ENCODE data around the gene GAL3ST3.

GAL3ST3 gene

GRCh38 chr11:66066751-66067150, 17.8 kb upstream of the GAL3ST3 start:
- DNase-seq (ENCODE audit: low read depth), result no peak
- H3K4me3 ChIP-seq (ENCODE audit: low read depth, low read length), result no peak overlapping the region
- TF ChIP-seq POLR2A (IDR thresholded peaks at IDR 0.05; ENCODE audit: extremely low read depth, insufficient read length), result no peak
- no peak for TF ChIP-seq CTCF (IDR thresholded peaks at IDR 0.05; ENCODE audit: low read depth, low read length)
- no peak for TF ChIP-seq MYC (IDR thresholded peaks at IDR 0.05; ENCODE audit: low read depth, low read length)
- no peak for TF ChIP-seq MAX (IDR thresholded peaks at IDR 0.05; ENCODE audit: low read depth, low read length)

- DNase-seq (ENCODE audit: low read depth), result no peak
- TF ChIP-seq CTCF (IDR thresholded peaks at IDR 0.05; ENCODE audit: low read depth, low read length) (no peak), POLR2A (IDR thresholded peaks at IDR 0.05; ENCODE audit: extremely low read depth, insufficient read length) (no peak), MAX (IDR thresholded peaks at IDR 0.05; ENCODE audit: low read depth, low read length) (no peak), MYC (IDR thresholded peaks at IDR 0.05; ENCODE audit: low read depth, low read length) (no peak)
- H3K4me3 ChIP-seq (ENCODE audit: low read depth, low read length), result no peak overlapping the region
These were observed 15.6 kb upstream of the GAL3ST3 start for GRCh38 chr11:66064571-66064970.

- no peak for DNase-seq (ENCODE audit: low read depth)
- TF ChIP-seq MYC (IDR thresholded peaks at IDR 0.05; ENCODE audit: low read depth, low read length) (no peak), CTCF (IDR thresholded peaks at IDR 0.05; ENCODE audit: low read depth, low read length) (no peak)
- H3K4me3 ChIP-seq (ENCODE audit: low read depth, low read length), result no peak overlapping the region
These were observed 14.9 kb upstream of the GAL3ST3 start for GRCh38 chr11:66063900-66064299.

- no peak overlapping the region for H3K4me3 ChIP-seq (ENCODE audit: low read depth, low read length)
- DNase-seq (ENCODE audit: low read depth), result no peak
- no peak for TF ChIP-seq POLR2A (IDR thresholded peaks at IDR 0.05; ENCODE audit: extremely low read depth, insufficient read length)
- no peak for TF ChIP-seq MAX (IDR thresholded peaks at IDR 0.05; ENCODE audit: low read depth, low read length)
- no peak for TF ChIP-seq CTCF (IDR thresholded peaks at IDR 0.05; ENCODE audit: low read depth, low read length)
- TF ChIP-seq MYC (IDR thresholded peaks at IDR 0.05; ENCODE audit: low read depth, low read length), result no peak
These were observed 13.4 kb upstream of the GAL3ST3 start for GRCh38 chr11:66062408-66062807.

GRCh38 chr11:66061268-66061667, 12.3 kb upstream of the GAL3ST3 start:
- H3K4me3 ChIP-seq (ENCODE audit: low read depth, low read length), result no peak overlapping the region
- TF ChIP-seq CTCF (IDR thresholded peaks at IDR 0.05; ENCODE audit: low read depth, low read length) (no peak), MYC (IDR thresholded peaks at IDR 0.05; ENCODE audit: low read depth, low read length) (no peak), MAX (IDR thresholded peaks at IDR 0.05; ENCODE audit: low read depth, low read length) (no peak), POLR2A (IDR thresholded peaks at IDR 0.05; ENCODE audit: extremely low read depth, insufficient read length) (no peak)
- no peak for DNase-seq (ENCODE audit: low read depth)

GRCh38 chr11:66059966-66060680, 11.2 kb upstream of the GAL3ST3 start:
- no peak for DNase-seq (ENCODE audit: low read depth)
- TF ChIP-seq POLR2A (IDR thresholded peaks at IDR 0.05; ENCODE audit: extremely low read depth, insufficient read length) (no peak), CTCF (IDR thresholded peaks at IDR 0.05; ENCODE audit: low read depth, low read length) (no peak), MAX (IDR thresholded peaks at IDR 0.05; ENCODE audit: low read depth, low read length) (no peak), MYC (IDR thresholded peaks at IDR 0.05; ENCODE audit: low read depth, low read length) (no peak)
- no peak overlapping the region for H3K4me3 ChIP-seq (ENCODE audit: low read depth, low read length)

Data from NB4 (cell line).